T-helper 2 cell treated with Interferon-gamma antibody and Interleukin-4, amounts not matched to agents 5 μg/mL and 100 μg/mL, for 36 hours (primary cell): ENCODE results near the gene GDF7.

Source experiments
- DNase-seq: peaks from one replicate; pipeline ENCODE4 v3.0.0; 2021; ENCODE audit warnings: low spot score
- H3K27ac Mint-ChIP-seq: one replicate; pipeline ENCODE4 v1.8.0; 2021; ENCODE audit warnings: mild to moderate bottlenecking, mixed read lengths
- H3K27me3 Mint-ChIP-seq: one replicate; pipeline ENCODE4 v1.8.0; 2021; ENCODE audit warnings: low read depth, mixed read lengths
- H3K36me3 Mint-ChIP-seq: one replicate; pipeline ENCODE4 v1.8.0; 2021; ENCODE audit warnings: low read depth, mixed read lengths
- H3K4me1 Mint-ChIP-seq: one replicate; pipeline ENCODE4 v1.8.0; 2021; ENCODE audit warnings: low read depth, mixed read lengths
- H3K4me3 Mint-ChIP-seq: one replicate; pipeline ENCODE4 v1.8.0; 2022; ENCODE audit warnings: mild to moderate bottlenecking, moderate library complexity, mixed read lengths
- H3K9me3 Mint-ChIP-seq: one replicate; pipeline ENCODE4 v1.8.0; 2021; ENCODE audit warnings: mixed read lengths

GDF7 gene

DNA sequence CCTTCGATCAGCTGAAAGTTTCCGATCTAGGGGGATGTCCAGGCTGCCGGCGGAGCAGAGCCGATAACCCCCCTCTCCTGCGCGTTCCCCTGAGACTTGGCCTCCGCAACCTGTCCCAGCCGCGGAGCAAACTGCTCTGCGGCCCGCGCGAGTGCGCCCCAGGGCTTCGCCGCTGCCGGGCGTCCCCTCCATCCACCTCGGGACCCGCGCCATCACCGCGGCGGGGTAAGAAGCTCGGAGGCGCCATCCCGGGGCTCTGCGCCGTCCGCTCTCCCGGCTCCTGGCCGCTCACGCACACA is 990 bp upstream of the GDF7 start:
- H3K4me3 Mint-ChIP-seq: peak overlapping the region; percentile 66
- peaks cover 72% of the 10 kb centered on the region for H3K27me3 Mint-ChIP-seq
- no peak overlapping the region for H3K27ac Mint-ChIP-seq
- DNase-seq: no peak
- peaks cover 3% of the 10 kb centered on the region for H3K4me1 Mint-ChIP-seq
- no peaks in the 10 kb centered on the region for H3K9me3 Mint-ChIP-seq
- H3K36me3 Mint-ChIP-seq: no peaks in the 10 kb centered on the region

DNA sequence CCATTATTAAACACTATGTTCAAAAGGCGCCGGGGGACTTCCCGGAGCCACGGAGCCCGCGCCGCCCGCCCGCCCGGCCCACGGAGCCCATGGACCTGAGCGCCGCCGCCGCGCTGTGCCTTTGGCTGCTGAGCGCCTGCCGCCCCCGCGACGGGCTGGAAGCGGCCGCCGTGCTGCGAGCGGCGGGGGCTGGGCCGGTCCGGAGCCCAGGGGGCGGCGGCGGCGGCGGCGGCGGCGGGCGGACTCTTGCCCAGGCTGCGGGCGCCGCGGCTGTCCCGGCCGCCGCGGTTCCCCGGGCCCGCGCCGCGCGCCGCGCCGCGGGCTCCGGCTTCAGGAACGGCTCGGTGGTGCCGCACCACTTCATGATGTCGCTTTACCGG is 197 bp downstream of the GDF7 start:
- no peak overlapping the region for H3K27ac Mint-ChIP-seq
- H3K9me3 Mint-ChIP-seq: no peaks in the 10 kb centered on the region
- H3K4me1 Mint-ChIP-seq: peaks cover 3% of the 10 kb centered on the region
- no peaks in the 10 kb centered on the region for H3K36me3 Mint-ChIP-seq
- H3K27me3 Mint-ChIP-seq: peaks cover 70% of the 10 kb centered on the region
- DNase-seq: no peak
- H3K4me3 Mint-ChIP-seq: no peak overlapping the region

DNA sequence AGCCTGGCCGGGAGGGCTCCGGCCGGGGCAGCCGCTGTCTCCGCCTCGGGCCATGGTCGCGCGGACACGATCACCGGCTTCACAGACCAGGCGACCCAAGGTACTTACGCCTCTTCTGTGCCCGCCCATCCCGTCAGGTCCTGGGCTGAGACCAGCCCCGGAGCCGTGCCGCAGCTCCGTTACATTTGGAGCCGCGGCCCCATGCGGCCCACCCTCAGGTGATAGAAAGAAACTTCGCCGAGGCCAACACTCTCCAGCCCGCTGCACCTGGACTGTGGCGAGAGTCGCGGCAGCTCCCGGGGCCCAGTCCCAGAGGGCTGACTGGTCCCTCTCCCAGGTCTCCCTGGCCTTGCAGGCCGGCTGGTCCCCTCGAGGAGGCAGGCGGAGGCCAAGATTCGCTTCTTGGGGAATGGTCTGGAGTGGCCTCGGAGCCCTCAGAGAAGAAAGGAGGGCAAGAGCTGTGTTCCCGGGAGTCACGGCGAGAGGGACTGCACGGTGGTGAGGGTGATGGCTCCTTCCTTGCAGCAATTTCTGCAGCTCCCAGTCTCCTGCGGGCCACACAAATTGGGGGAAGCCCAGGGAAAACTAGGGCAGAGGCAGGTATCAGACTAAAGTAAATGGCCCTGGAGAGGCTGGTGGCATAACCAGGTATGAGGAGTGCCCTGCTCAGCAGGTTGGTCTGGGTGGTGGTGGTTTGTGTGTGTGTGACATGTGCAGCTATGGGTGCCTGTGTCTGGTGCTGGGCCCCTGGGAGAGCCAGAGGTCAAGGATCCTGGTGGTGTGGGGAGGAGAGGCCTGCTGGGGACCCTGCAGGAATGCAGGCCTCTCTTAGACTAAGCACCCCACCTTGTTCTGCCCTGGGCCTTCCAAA is 822 bp downstream of the GDF7 start:
- H3K27ac Mint-ChIP-seq: no peak overlapping the region

DNA sequence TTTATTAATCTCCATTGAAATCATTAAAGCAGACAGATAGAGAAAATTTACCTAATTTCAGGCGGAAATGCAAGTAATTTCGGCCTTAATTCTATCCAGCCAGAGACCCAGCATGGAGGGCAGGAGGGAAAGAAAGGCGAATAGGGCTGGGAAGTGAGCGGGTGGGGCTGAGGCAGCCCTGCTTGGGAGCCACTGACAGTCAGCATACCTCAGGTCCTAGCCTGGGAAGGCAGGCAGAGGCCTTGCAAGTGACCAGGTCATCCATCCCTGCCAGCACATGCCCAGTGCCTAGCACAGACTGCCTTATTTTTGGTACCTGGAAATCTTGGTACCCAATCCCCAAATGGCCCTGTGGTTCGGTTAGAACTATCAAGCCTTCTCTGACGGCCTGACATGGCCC is 1.5 kb downstream of the GDF7 start:
- H3K4me1 Mint-ChIP-seq: peaks cover 3% of the 10 kb centered on the region
- no peak for DNase-seq
- no peaks in the 10 kb centered on the region for H3K9me3 Mint-ChIP-seq
- H3K4me3 Mint-ChIP-seq: peak overlapping the region; percentile 35
- H3K36me3 Mint-ChIP-seq: no peaks in the 10 kb centered on the region
- peaks cover 62% of the 10 kb centered on the region for H3K27me3 Mint-ChIP-seq
- no peak overlapping the region for H3K27ac Mint-ChIP-seq

More for the DNA sequence above, 822 bp downstream of the GDF7 start:
- Mint-ChIP-seq H3K4me1 (peaks cover 3% of the 10 kb centered on the region), H3K27me3 (peaks cover 65% of the 10 kb centered on the region), H3K4me3 (peak overlapping the region; percentile 35), H3K36me3 (no peaks in the 10 kb centered on the region), H3K9me3 (no peaks in the 10 kb centered on the region)
- no peak for DNase-seq

DNA sequence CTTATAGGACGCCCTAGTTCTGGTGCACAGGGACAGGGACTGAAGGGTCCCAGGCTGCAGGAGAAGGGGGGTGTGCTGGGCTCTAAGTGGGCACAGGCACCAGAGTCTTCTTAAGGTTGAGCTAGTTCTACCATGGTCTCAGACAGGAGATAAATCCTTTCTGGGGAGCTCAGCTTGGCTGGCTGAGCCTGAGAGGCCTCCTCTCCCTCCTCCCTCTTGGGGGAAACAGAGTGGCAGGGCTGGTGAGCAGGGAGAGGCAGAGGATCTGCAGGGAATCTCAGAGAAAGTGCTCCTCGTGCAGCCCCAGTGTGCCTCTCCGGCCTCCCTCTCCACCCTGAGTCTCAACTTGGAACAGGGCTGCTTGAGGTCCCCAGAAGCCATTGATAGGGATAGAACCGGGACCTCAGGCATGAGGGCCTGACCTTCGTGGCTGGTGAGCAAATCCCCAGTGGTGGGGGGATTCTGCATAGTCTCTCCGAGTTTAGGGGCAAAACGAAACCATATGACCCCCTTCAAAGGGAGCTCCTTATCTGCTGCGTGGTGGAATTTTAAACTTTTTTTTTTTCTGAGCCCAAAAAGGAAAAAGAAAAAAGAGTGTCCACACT is 2.0 kb downstream of the GDF7 start:
- Mint-ChIP-seq H3K4me3 (no peak overlapping the region), H3K27ac (no peak overlapping the region), H3K36me3 (no peaks in the 10 kb centered on the region), H3K9me3 (no peaks in the 10 kb centered on the region), H3K4me1 (peaks cover 3% of the 10 kb centered on the region), H3K27me3 (peaks cover 60% of the 10 kb centered on the region)
- DNase-seq: no peak

DNA sequence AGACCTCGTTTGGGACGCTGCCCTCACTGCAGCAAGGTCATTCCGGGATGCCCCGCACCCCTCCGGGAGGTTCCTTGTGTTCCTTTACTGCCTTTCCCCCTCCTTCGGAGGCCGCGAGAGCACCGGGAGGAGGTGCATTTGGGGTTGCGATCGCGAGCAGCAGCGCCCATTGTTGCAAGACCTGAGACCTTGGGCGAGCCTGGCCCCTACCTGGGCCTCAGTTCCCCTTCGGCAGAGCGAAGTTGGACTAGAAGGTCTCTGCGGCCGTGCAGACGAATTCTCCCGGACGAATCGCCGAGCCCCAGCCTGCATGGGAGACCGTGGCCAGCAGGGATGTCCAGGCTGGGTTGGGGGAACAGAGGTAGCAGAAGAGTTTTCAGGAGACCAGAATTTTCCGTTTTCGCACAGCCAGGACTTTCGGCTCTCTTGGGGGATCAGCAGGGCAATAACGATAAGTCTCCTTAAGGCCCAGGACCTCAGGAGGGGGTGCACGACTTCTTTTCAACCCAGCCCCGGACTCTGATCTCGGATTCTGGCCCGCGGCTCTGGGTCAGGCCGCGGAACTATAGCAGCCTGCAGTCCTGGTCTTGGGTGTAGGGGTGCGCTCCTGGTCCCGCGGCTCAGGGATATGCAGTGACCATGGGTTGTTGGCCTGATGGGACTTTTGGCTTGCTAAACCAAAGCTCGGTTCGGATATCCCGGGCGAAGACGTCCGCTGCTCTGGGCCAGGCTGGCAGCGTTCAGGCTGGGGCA is 2.8 kb downstream of the GDF7 start:
- DNase-seq: no peak
- Mint-ChIP-seq H3K9me3 (no peaks in the 10 kb centered on the region), H3K27ac (no peak overlapping the region), H3K27me3 (peaks cover 52% of the 10 kb centered on the region), H3K4me3 (no peak overlapping the region), H3K36me3 (no peaks in the 10 kb centered on the region), H3K4me1 (peaks cover 3% of the 10 kb centered on the region)

DNA sequence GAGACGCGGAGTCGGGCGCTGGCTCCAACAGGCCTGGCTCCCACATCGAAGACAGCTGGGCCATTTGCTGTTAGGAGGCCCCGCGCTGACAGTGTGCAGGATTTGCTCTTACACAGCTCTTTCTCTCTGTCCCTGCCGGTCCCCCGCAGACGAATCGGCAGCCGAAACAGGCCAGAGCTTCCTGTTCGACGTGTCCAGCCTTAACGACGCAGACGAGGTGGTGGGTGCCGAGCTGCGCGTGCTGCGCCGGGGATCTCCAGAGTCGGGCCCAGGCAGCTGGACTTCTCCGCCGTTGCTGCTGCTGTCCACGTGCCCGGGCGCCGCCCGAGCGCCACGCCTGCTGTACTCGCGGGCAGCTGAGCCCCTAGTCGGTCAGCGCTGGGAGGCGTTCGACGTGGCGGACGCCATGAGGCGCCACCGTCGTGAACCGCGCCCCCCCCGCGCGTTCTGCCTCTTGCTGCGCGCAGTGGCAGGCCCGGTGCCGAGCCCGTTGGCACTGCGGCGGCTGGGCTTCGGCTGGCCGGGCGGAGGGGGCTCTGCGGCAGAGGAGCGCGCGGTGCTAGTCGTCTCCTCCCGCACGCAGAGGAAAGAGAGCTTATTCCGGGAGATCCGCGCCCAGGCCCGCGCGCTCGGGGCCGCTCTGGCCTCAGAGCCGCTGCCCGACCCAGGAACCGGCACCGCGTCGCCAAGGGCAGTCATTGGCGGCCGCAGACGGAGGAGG is 3.5 kb downstream of the GDF7 start:
- no peak overlapping the region for H3K27ac Mint-ChIP-seq
- H3K36me3 Mint-ChIP-seq: no peaks in the 10 kb centered on the region
- DNase-seq: no peak
- no peak overlapping the region for H3K4me3 Mint-ChIP-seq
- peaks cover 3% of the 10 kb centered on the region for H3K4me1 Mint-ChIP-seq
- H3K27me3 Mint-ChIP-seq: peaks cover 45% of the 10 kb centered on the region
- H3K9me3 Mint-ChIP-seq: no peaks in the 10 kb centered on the region

DNA sequence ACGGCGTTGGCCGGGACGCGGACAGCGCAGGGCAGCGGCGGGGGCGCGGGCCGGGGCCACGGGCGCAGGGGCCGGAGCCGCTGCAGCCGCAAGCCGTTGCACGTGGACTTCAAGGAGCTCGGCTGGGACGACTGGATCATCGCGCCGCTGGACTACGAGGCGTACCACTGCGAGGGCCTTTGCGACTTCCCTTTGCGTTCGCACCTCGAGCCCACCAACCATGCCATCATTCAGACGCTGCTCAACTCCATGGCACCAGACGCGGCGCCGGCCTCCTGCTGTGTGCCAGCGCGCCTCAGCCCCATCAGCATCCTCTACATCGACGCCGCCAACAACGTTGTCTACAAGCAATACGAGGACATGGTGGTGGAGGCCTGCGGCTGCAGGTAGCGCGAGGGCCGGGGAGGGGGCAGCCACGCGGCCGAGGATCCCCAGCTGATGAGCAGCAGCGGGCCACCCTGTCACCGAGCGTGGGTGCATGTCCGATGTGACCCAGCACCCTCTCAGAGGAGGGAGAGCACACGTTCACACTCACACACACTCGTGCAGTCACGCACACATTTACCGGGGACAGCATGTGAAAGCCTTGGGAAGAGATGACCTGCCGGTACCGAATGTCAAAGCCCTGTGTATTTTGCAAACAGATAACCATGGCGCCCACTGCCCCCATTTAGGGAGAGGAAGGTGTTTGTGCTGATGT is 4.2 kb downstream of the GDF7 start:
- H3K27ac Mint-ChIP-seq: no peak overlapping the region
- peaks cover 3% of the 10 kb centered on the region for H3K4me1 Mint-ChIP-seq
- no peak overlapping the region for H3K4me3 Mint-ChIP-seq
- H3K27me3 Mint-ChIP-seq: peaks cover 39% of the 10 kb centered on the region
- no peak for DNase-seq
- H3K9me3 Mint-ChIP-seq: no peaks in the 10 kb centered on the region
- no peaks in the 10 kb centered on the region for H3K36me3 Mint-ChIP-seq

DNA sequence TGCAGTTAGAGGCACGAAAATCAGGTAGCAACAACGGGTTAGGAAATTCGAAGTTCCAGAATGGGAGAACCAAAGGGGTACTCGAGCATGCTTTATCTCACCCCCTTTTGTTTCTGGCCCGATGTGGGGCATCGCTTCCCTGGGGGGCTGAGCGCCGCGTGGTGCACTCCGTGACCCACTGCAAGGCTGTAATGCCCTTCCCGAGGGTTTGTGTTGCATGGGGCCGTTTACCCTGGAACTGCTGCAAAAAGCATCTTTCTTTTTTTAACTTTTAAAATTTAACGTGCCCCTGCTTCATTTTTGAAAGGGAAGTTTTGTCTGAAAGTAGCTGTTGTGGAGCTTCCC is 4.8 kb downstream of the GDF7 start:
- Mint-ChIP-seq H3K4me3 (no peak overlapping the region), H3K36me3 (no peaks in the 10 kb centered on the region), H3K27ac (no peak overlapping the region), H3K27me3 (peaks cover 36% of the 10 kb centered on the region), H3K9me3 (no peaks in the 10 kb centered on the region), H3K4me1 (no peaks in the 10 kb centered on the region)
- DNase-seq: no peak

DNA sequence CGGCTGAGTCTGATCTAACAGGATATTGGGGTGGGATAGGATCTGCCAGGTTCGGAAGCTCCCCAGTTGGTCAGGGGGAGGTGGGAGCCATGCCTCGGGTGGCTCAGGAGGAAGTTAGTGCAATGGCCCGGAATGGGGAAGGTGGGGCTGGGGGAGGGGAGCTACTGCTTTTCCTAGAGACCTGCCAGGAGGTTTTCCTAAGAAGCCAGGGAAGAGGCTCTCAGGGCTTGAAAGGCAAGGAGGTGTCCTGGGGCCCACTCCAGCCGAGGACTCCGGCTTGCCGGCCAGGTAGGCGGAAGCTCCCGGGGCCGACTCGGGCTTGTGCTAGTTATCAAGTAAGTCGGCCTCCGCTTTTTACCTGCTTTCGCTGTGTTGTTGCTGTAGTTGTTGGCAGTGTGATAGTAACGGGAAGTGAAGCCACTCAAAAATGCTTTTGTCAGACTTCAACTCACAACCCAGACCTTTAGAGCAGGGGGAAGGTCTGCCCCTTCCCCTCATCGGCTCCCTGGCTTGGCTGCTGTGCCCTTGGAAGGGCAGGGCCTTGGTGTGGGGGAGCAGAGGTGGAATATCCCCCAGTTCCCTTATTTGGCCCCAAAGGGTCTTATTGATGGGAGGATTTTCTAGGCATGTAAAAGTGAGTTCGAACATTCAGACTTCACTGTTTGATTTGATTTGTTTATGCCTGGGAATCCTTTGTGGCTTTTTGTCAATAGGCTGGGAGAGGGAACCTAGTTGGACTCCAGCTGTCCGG is 5.4 kb downstream of the GDF7 start:
- Mint-ChIP-seq H3K36me3 (no peaks in the 10 kb centered on the region), H3K4me3 (no peak overlapping the region), H3K27me3 (peaks cover 36% of the 10 kb centered on the region), H3K9me3 (no peaks in the 10 kb centered on the region), H3K4me1 (no peaks in the 10 kb centered on the region), H3K27ac (no peak overlapping the region)
- no peak for DNase-seq

DNA sequence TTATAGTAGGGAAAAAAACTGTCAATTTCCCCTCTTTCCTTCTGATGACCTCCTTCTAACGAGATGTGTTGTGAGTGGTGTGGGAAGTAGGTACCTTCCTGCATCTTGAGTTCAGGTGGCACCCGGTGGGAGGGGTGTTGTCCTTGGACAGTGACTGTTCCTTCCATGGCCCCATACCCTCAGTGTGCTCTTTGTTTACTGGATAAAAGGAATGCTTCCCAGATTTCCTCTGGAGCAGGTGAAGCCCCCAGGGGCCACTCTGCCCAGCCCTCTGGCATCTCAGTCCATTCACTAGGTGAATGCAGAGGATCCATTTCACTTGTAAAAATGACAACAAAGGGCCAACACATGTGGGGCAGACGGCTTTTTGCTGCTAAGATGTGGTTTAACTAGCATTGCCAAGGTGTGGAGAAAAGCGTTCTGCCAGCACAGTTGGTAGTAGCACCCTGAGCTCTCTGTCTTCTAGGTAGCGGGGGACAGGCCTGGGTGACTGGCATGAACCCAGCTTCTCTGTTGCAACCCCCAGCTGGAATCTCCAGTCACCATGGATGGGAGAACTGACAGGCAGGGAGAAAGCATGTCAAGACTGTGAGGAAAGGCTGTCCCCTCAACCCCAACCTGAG is 6.9 kb downstream of the GDF7 start:
- H3K36me3 Mint-ChIP-seq: no peaks in the 10 kb centered on the region
- no peak overlapping the region for H3K27ac Mint-ChIP-seq
- peaks cover 23% of the 10 kb centered on the region for H3K27me3 Mint-ChIP-seq
- H3K4me1 Mint-ChIP-seq: no peaks in the 10 kb centered on the region
- no peak overlapping the region for H3K4me3 Mint-ChIP-seq
- DNase-seq: no peak
- no peaks in the 10 kb centered on the region for H3K9me3 Mint-ChIP-seq

DNA sequence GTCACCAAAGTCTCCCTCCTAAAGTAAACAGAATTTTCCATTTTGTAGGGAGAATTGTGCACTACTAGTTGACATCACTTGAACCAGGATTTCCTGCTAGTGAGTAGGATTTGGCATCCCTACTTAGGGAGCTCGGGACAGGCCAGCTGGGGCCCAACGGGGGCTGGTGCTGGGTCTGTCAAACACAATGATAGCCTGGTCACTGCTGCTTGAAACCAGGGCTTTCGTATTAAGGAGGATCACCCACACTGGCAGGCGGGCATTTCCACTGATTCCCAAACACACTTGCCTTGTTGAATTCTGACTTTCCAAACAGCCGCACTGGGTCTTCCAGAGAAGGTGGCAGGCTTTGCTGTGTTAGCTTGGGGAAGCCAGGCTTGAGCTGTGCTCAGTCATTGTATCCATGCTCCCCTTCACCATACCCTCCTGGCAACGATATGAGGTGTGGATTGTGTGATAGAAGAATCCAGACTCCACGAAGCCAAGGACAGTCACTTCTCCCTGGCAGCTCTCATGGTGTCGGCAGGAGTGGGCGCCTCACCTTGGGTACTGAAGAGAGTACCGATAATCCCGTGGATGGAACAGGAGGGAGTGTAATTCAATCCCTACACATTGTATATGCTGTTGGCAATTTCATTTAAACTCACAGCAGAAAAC is 7.5 kb downstream of the GDF7 start:
- DNase-seq: no peak
- Mint-ChIP-seq H3K9me3 (no peaks in the 10 kb centered on the region), H3K4me1 (no peaks in the 10 kb centered on the region), H3K4me3 (no peak overlapping the region), H3K27me3 (peaks cover 16% of the 10 kb centered on the region), H3K27ac (no peak overlapping the region), H3K36me3 (no peaks in the 10 kb centered on the region)
